Tibial artery (tissue), 4 donors: Measurements from ENCODE around the gene HES5.

Source experiments
- DNase-seq, 2 donors: peaks; one replicate each; pipeline ENCODE4 v3.0.0-alpha.2; 2019
- H3K27ac ChIP-seq, 2 donors: fragments of 200-600 bp; sonication (generic) in 1 of 2; 1 replicate in 1 of 2; 2 replicates in 1 of 2; pipeline ENCODE4 v1.5.1; 2018 to 2019; ENCODE audit warnings: mild to moderate bottlenecking in 1 of 2
- H3K27me3 ChIP-seq, 2 donors: fragments of 200-600 bp; sonication (generic) in 1 of 2; one replicate each; pipeline versions ENCODE4 v1.5.1 to v1.6.0; 2016 to 2019
- H3K36me3 ChIP-seq, 3 donors: fragments of 200-600 bp; sonication (generic) in 2 of 3; one replicate each; pipeline ENCODE4 v1.5.1; 2016 to 2019; ENCODE audit warnings: mild to moderate bottlenecking in 2 of 3
- H3K4me1 ChIP-seq, 4 donors: fragments of 200-600 bp; sonication (generic) in 2 of 4; 1 replicate in 3 of 4; 2 replicates in 1 of 4; pipeline ENCODE4 v1.5.1; 2016 to 2019
- H3K4me3 ChIP-seq, 2 donors: fragments of 200-600 bp; sonication (generic) in 1 of 2; 1 replicate in 1 of 2; 2 replicates in 1 of 2; pipeline ENCODE4 v1.5.1; 2018 to 2019; ENCODE audit warnings: mild to moderate bottlenecking in 2 of 2
- H3K9me3 ChIP-seq, 3 donors: fragments of 200-600 bp; sonication (generic) in 1 of 3; one replicate each; pipeline ENCODE4 v1.5.1; 2016 to 2019
- intact Hi-C: fragments of 100-400 bp; cut with DNase I; formaldehyde crosslinking; loops from one replicate; pipeline ENCODE4 v1.15.0; 2023; ENCODE audit warnings: low total_unique reads
- TF ChIP-seq, protein P1 (sequence below), 2 experiments: fragments of 200-600 bp in 1 of 2; fragments of 450-650 bp in 1 of 2; IDR thresholded peaks; one replicate each; pipeline ENCODE4 v1.5.1; 2017 to 2019; ENCODE audit warnings: antibody characterized with exemption in 2 of 2, mild to moderate bottlenecking in 1 of 2, moderate library complexity in 1 of 2

HES5 gene

DNA sequence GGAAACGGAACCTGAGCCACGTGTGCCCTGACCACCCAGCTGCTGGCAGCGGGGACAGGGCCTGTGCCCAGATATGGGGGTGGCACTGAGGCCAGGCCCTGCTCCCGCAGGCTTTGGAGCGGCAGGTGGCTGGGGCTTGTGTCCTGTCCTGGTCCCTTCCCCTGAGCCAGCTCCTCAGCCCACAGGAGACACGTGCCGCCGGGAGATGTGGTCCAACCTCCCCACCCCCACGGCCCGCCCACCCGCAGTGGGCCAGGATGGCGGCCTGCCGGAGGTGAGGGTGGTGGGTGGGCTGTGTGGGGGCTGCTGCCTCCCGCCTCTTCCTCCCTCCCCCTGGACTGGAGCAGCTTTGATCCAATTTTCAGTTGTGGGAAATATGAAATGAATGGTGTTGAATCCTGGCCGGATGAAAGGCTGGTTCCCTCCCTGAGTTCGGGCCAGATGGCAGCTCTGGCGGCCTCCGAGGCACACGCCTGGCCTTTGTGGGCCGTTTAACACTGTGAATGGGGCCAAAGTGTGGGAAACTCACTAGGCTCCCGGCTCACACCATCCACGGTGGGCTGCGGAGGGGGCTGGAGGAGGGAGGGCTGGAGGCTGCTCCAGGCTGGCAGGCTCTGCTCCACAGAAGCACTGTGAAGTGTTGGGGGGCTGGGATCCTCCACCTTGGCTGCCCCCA, 2.6 kb upstream of the HES5 start:
- TF ChIP-seq, protein P1, sequence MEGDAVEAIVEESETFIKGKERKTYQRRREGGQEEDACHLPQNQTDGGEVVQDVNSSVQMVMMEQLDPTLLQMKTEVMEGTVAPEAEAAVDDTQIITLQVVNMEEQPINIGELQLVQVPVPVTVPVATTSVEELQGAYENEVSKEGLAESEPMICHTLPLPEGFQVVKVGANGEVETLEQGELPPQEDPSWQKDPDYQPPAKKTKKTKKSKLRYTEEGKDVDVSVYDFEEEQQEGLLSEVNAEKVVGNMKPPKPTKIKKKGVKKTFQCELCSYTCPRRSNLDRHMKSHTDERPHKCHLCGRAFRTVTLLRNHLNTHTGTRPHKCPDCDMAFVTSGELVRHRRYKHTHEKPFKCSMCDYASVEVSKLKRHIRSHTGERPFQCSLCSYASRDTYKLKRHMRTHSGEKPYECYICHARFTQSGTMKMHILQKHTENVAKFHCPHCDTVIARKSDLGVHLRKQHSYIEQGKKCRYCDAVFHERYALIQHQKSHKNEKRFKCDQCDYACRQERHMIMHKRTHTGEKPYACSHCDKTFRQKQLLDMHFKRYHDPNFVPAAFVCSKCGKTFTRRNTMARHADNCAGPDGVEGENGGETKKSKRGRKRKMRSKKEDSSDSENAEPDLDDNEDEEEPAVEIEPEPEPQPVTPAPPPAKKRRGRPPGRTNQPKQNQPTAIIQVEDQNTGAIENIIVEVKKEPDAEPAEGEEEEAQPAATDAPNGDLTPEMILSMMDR (IDR thresholded peaks at IDR 0.05): no peak
- Histone ChIP-seq H3K4me3 (no peak overlapping the region), H3K36me3 (no peaks in the 10 kb centered on the region), H3K4me1 (peaks cover 15 to 42% (median 39%) of the 10 kb centered on the region in 4 donors), H3K9me3 (no peaks in the 10 kb centered on the region), H3K27ac (no peak overlapping the region), H3K27me3 (peaks cover 0 to 11% of the 10 kb centered on the region in 2 donors)
- intact Hi-C loops: no loop called here
- DNase-seq: no peak

DNA sequence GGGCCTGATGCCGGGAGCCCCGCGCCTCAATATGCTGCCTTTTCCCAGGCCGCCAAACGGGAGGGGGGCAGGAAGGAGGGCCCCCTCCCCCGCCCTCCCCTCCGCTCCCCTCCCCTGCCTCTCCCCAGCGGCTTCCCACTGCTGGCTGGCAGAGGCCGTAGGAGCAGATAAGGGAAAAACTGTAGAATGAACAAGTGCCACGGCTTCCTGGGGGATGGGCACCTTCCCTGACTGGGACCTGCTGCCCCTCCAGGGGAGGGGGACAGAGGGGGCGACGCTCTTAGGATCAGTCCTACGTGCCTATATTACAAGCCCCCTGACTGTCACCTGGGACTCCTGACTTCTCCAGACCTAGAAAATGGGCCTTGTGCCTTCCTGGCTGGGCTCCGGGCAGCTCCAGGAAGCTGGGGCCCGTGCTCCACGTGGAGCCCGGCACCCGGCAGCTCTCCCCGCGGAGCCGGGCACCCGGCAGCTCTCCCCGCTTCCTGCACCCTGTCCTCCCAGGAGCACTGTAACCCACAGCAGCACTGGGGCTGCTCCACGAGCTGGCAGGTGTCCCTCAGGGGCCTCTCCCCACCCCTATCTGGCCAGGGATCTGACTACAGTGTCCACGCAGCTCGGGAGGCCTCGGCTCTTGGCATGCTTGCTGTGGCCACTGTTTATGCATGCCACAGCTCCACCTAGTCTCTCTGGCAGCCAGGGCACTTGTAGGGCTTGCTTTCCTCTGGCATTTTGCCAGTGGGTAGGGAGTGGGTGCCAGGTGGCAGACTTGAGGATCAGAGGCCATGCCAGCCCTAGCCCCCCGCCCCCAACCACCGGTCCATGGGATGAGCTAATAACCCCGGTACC, 674 bp upstream of the HES5 start:
- Histone ChIP-seq H3K4me3 (peak overlapping the region; percentile 49 to 53), H3K4me1 (peaks cover 15 to 54% (median 51%) of the 10 kb centered on the region in 4 donors), H3K27me3 (peaks cover 0 to 11% of the 10 kb centered on the region in 2 donors), H3K27ac (peak overlapping the region; percentile 79 to 84), H3K9me3 (no peaks in the 10 kb centered on the region), H3K36me3 (no peaks in the 10 kb centered on the region)
- intact Hi-C loops: loop anchor here (2.0 kb wide), 1 partner anchor 16 kb away; no protein-coding TSS in a partner anchor
- TF ChIP-seq, protein P1 (IDR thresholded peaks at IDR 0.05): no peak
- DNase-seq: no peak

DNA sequence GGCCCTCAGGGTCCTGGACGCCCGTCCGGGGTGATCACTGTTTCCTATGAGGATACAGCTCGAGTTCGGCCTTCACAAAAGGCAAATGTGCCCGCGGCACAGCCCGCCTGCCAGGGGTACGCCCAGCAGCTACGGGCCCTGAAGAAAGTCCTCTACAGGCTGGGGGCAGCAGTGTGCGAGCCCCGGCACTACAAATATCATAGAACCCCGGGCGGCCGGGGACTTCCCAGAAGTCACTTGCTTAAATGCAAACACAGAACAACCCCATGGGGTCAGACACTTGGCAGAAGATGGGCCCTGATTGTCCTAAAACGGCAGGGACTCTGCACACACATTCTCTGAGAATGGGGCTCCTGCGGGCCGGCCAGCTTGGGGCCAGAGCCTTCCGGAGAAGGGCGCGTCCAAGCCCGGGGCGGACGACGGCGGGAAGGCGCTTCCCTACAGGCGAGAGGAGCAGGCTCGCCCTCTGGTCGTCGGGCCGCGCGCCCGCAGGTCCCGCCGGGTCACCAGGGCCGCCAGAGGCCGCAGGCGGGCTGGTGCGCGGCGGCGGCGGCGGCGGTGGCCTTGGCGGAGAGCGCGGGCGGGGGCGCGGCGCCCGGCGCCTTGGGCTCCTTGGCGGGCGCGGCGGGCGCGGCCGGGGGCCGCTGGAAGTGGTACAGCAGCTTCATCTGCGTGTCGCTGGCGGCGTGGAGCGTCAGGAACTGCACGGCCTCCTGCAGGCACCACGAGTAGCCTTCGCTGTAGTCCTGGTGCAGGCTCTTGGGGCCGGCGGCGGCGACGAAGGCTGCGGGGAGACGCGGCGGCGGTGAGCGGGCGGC, 888 bp downstream of the HES5 start:
- Histone ChIP-seq H3K4me1 (peaks cover 15 to 68% (median 66%) of the 10 kb centered on the region in 4 donors), H3K27ac (peak overlapping the region; percentile 79 to 84), H3K4me3 (peak overlapping the region; percentile 49 to 53), H3K36me3 (no peaks in the 10 kb centered on the region), H3K9me3 (no peaks in the 10 kb centered on the region), H3K27me3 (peaks cover 0 to 11% of the 10 kb centered on the region in 2 donors)
- peak in 1 of 2 donors; percentile 79 for DNase-seq
- intact Hi-C loops: loop anchor here (2.0 to 5.0 kb wide), 2 partner anchors 137 to 334 kb away; partner anchors contain the start of genes FAAP20, MORN1 and RER1
- TF ChIP-seq, protein P1 (IDR thresholded peaks at IDR 0.05): no peak

DNA sequence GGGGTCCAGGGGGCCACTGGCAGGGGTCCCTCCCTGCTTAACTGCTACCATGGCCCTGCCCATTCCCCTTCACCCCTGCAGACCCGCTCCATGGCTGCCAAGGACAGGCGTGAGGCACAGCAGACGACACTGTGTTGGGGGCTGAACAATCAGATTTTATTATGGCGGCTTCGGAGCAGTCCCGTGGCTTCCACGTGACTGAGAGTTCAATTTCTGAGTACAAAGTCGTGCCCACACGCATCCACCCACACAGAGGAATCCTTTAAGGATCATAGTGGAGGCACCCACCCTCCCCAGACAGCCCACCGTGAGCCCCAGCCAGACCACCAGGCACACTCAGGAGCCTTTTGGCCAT, 1.5 kb downstream of the HES5 start:
- Histone ChIP-seq H3K27ac (peak overlapping the region; percentile 79 to 84), H3K36me3 (no peaks in the 10 kb centered on the region), H3K27me3 (peaks cover 0 to 11% of the 10 kb centered on the region in 2 donors), H3K9me3 (no peaks in the 10 kb centered on the region), H3K4me1 (peaks cover 15 to 73% (median 69%) of the 10 kb centered on the region in 4 donors), H3K4me3 (peak overlapping the region; percentile 49 to 53)
- TF ChIP-seq, protein P1 (IDR thresholded peaks at IDR 0.05): no peak
- no peak for DNase-seq
- intact Hi-C loops: loop anchor here (2.0 to 5.0 kb wide), 2 partner anchors 136 to 334 kb away; partner anchors contain the start of genes FAAP20, MORN1 and RER1

DNA sequence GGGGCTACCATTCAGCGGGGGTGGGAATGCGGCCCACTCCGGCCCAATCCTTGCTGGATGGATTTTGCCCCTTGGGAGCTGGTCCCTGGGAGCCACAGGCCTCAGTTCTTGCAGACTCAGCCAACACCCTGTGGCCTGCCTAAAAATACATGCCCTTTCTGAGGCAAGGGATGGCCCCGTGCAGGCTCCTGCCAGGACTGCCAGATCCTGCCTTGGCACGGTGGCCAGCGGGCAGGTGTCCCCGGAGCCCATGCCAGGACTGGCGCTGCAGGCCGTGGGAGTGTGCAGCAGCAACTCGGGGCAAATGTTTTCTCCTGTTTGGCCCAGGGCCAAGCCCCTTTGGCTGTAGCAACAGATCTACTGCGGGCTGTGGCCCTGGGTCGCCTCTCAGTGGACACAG, 2.0 kb downstream of the HES5 start:
- Histone ChIP-seq H3K27ac (peak overlapping the region; percentile 79 to 84), H3K4me3 (peak overlapping the region; percentile 49 to 53)
- intact Hi-C loops: loop anchor here (2.0 to 5.0 kb wide), 2 partner anchors 136 to 333 kb away; partner anchors contain the start of genes FAAP20, MORN1 and RER1

More for the DNA sequence above, 2.0 kb downstream of the HES5 start:
- Histone ChIP-seq H3K27me3 (peaks cover 0 to 11% of the 10 kb centered on the region in 2 donors), H3K4me1 (peaks cover 15 to 75% (median 69%) of the 10 kb centered on the region in 4 donors), H3K36me3 (no peaks in the 10 kb centered on the region), H3K9me3 (no peaks in the 10 kb centered on the region)
- TF ChIP-seq, protein P1 (IDR thresholded peaks at IDR 0.05): no peak
- peak; percentile 63 to 97 for DNase-seq
